Measurements from ENCODE around the gene KCNAB1.
"Not testable (repeated sequence)": the region's sequence is repeated elsewhere in the genome, so short reads cannot be mapped to it uniquely, and the experiment has no call there.

The KCNAB1 gene

GRCh38 chr3:156135921-156136638 lies 15.7 kb downstream of the KCNAB1 start:
- in situ Hi-C loops (cut with HindIII; ENCODE audit: low sequenced_read_pairs), result no loop called here
- no peak overlapping the region for H3K4me3 ChIP-seq (ENCODE audit: low read depth, low read length)
- TF ChIP-seq CTCF (IDR thresholded peaks at IDR 0.05; ENCODE audit: low read depth, low read length), result peak; percentile 12
- no peak for DNase-seq (ENCODE audit: low read depth, low spot score)

GRCh38 chr3:156137397-156137796 lies 17.0 kb downstream of the KCNAB1 start:
- DNase-seq (ENCODE audit: low read depth, low spot score); H3K4me3 ChIP-seq (ENCODE audit: low read depth, low read length); in situ Hi-C loops (cut with HindIII; ENCODE audit: low sequenced_read_pairs): not testable (repeated sequence)

- no peak for TF ChIP-seq CTCF (IDR thresholded peaks at IDR 0.05; ENCODE audit: low read depth, low read length)
- DNase-seq (ENCODE audit: low read depth, low spot score), result no peak
- H3K4me3 ChIP-seq (ENCODE audit: low read depth, low read length), result no peak overlapping the region
- in situ Hi-C loops (cut with HindIII; ENCODE audit: low sequenced_read_pairs), result no loop called here
These were observed 19.7 kb downstream of the KCNAB1 start for GRCh38 chr3:156140001-156140595.

GRCh38 chr3:156142702-156143101 lies 22.3 kb downstream of the KCNAB1 start:
- H3K4me3 ChIP-seq (ENCODE audit: low read depth, low read length), result no peak overlapping the region
- TF ChIP-seq CTCF (IDR thresholded peaks at IDR 0.05; ENCODE audit: low read depth, low read length), result no peak
- DNase-seq (ENCODE audit: low read depth, low spot score), result no peak
- in situ Hi-C loops (cut with HindIII; ENCODE audit: low sequenced_read_pairs), result no loop called here

- DNase-seq (ENCODE audit: low read depth, low spot score), result no peak
- H3K4me3 ChIP-seq (ENCODE audit: low read depth, low read length), result no peak overlapping the region
- in situ Hi-C loops (cut with HindIII; ENCODE audit: low sequenced_read_pairs), result no loop called here
- TF ChIP-seq CTCF (IDR thresholded peaks at IDR 0.05; ENCODE audit: low read depth, low read length), result no peak
These were observed 22.8 kb downstream of the KCNAB1 start for GRCh38 chr3:156143136-156143535.

GRCh38 chr3:156144060-156144459 lies 23.7 kb downstream of the KCNAB1 start:
- in situ Hi-C loops (cut with HindIII; ENCODE audit: low sequenced_read_pairs), result no loop called here
- no peak for DNase-seq (ENCODE audit: low read depth, low spot score)
- no peak overlapping the region for H3K4me3 ChIP-seq (ENCODE audit: low read depth, low read length)
- no peak for TF ChIP-seq CTCF (IDR thresholded peaks at IDR 0.05; ENCODE audit: low read depth, low read length)

GRCh38 chr3:156145866-156146265 lies 25.5 kb downstream of the KCNAB1 start:
- no peak for DNase-seq (ENCODE audit: low read depth, low spot score)
- H3K4me3 ChIP-seq (ENCODE audit: low read depth, low read length), result no peak overlapping the region
- in situ Hi-C loops (cut with HindIII; ENCODE audit: low sequenced_read_pairs), result no loop called here
- TF ChIP-seq CTCF (IDR thresholded peaks at IDR 0.05; ENCODE audit: low read depth, low read length), result no peak
